Activated naive CD8-positive, alpha-beta T cell treated with anti-CD3 and anti-CD28 coated beads for 36 hours (primary cell): ENCODE results near the gene FOLR1. TPM values are rescaled to one million over a fixed set of nuclear protein-coding genes. Genes with fewer than 3 reads are reported as not detected.
"Not testable (repeated sequence)": the region's sequence is repeated elsewhere in the genome, so short reads cannot be mapped to it uniquely, and the experiment has no call there.

ENCODE experiments used
- DNase-seq: peaks from one replicate; pipeline ENCODE4 v3.0.0; 2021
- H3K27ac Mint-ChIP-seq: one replicate; pipeline ENCODE4 v1.8.0; 2022; ENCODE audit warnings: mild to moderate bottlenecking, moderate library complexity, mixed read lengths
- H3K27me3 Mint-ChIP-seq: one replicate; pipeline ENCODE4 v1.8.0; 2022; ENCODE audit warnings: mild to moderate bottlenecking, mixed read lengths
- H3K36me3 Mint-ChIP-seq: one replicate; pipeline ENCODE4 v1.8.0; 2021; ENCODE audit warnings: mild to moderate bottlenecking, mixed read lengths
- H3K4me1 Mint-ChIP-seq: one replicate; pipeline ENCODE4 v1.8.0; 2021; ENCODE audit warnings: mixed read lengths
- H3K4me3 Mint-ChIP-seq: one replicate; pipeline ENCODE4 v1.8.0; 2022; ENCODE audit warnings: mild to moderate bottlenecking, moderate library complexity, mixed read lengths
- H3K9me3 Mint-ChIP-seq: one replicate; pipeline ENCODE4 v1.8.0; 2022; ENCODE audit warnings: mixed read lengths
- total RNA-seq, 2 experiments: library from RNA; stranded (reverse); gene quantifications; one replicate each; pipeline ENCODE4 v1.2.3, GENCODE V29; 2021

Gene FOLR1
- total RNA-seq, 2 experiments from 2014 or later: not detected

- no peak for DNase-seq
- Mint-ChIP-seq H3K9me3 (no peaks in the 10 kb centered on the region), H3K27me3 (no peaks in the 10 kb centered on the region), H3K4me1 (no peaks in the 10 kb centered on the region), H3K36me3 (no peaks in the 10 kb centered on the region), H3K4me3 (no peak overlapping the region), H3K27ac (no peak overlapping the region)
Measured at GRCh38 chr11:72174302-72175070, 17.5 kb upstream of the FOLR1 start.

- H3K36me3 Mint-ChIP-seq: no peaks in the 10 kb centered on the region
- no peak overlapping the region for H3K27ac Mint-ChIP-seq
- no peak for DNase-seq
- peaks cover 7% of the 10 kb centered on the region for H3K4me1 Mint-ChIP-seq
- H3K27me3 Mint-ChIP-seq: peaks cover 5% of the 10 kb centered on the region
- no peaks in the 10 kb centered on the region for H3K9me3 Mint-ChIP-seq
- H3K4me3 Mint-ChIP-seq: no peak overlapping the region
Measured at GRCh38 chr11:72177656-72178055, 14.3 kb upstream of the FOLR1 start.

- Mint-ChIP-seq H3K4me1 (peaks cover 8% of the 10 kb centered on the region), H3K27me3 (peaks cover 11% of the 10 kb centered on the region), H3K9me3 (no peaks in the 10 kb centered on the region), H3K36me3 (no peaks in the 10 kb centered on the region), H3K27ac (no peak overlapping the region), H3K4me3 (no peak overlapping the region)
- no peak for DNase-seq
Measured at GRCh38 chr11:72179049-72179803, 12.7 kb upstream of the FOLR1 start.

- no peak overlapping the region for H3K27ac Mint-ChIP-seq
- no peaks in the 10 kb centered on the region for H3K9me3 Mint-ChIP-seq
- no peaks in the 10 kb centered on the region for H3K36me3 Mint-ChIP-seq
- H3K4me3 Mint-ChIP-seq: no peak overlapping the region
- peaks cover 8% of the 10 kb centered on the region for H3K4me1 Mint-ChIP-seq
- DNase-seq: no peak
- peaks cover 14% of the 10 kb centered on the region for H3K27me3 Mint-ChIP-seq
Measured at GRCh38 chr11:72179804-72180396, 12.0 kb upstream of the FOLR1 start.

- H3K4me3 Mint-ChIP-seq, H3K36me3 Mint-ChIP-seq, H3K9me3 Mint-ChIP-seq, H3K27ac Mint-ChIP-seq, DNase-seq, H3K4me1 Mint-ChIP-seq: not testable (repeated sequence)
- peaks cover 14% of the 10 kb centered on the region for H3K27me3 Mint-ChIP-seq
Measured at GRCh38 chr11:72180892-72181552, 10.9 kb upstream of the FOLR1 start.

GRCh38 chr11:72181553-72181958 is 10.4 kb upstream of the FOLR1 start:
- H3K27ac Mint-ChIP-seq, H3K9me3 Mint-ChIP-seq, H3K36me3 Mint-ChIP-seq, DNase-seq, H3K4me1 Mint-ChIP-seq, H3K4me3 Mint-ChIP-seq: not testable (repeated sequence)
- H3K27me3 Mint-ChIP-seq: peaks cover 14% of the 10 kb centered on the region

- Mint-ChIP-seq H3K9me3 (no peaks in the 10 kb centered on the region), H3K4me3 (no peak overlapping the region), H3K36me3 (no peaks in the 10 kb centered on the region), H3K27ac (no peak overlapping the region), H3K27me3 (peaks cover 8% of the 10 kb centered on the region), H3K4me1 (peaks cover 1% of the 10 kb centered on the region)
- DNase-seq: no peak
Measured at GRCh38 chr11:72188267-72188666, 3.7 kb upstream of the FOLR1 start.

GRCh38 chr11:72189455-72190250 is 2.3 kb upstream of the FOLR1 start:
- H3K36me3 Mint-ChIP-seq: no peaks in the 10 kb centered on the region
- no peak overlapping the region for H3K27ac Mint-ChIP-seq
- no peak for DNase-seq
- H3K27me3 Mint-ChIP-seq: no peaks in the 10 kb centered on the region
- no peaks in the 10 kb centered on the region for H3K9me3 Mint-ChIP-seq
- no peaks in the 10 kb centered on the region for H3K4me1 Mint-ChIP-seq
- H3K4me3 Mint-ChIP-seq: no peak overlapping the region

GRCh38 chr11:72190631-72191071 is 1.3 kb upstream of the FOLR1 start:
- no peaks in the 10 kb centered on the region for H3K36me3 Mint-ChIP-seq
- DNase-seq: no peak
- no peak overlapping the region for H3K4me3 Mint-ChIP-seq
- no peak overlapping the region for H3K27ac Mint-ChIP-seq
- no peaks in the 10 kb centered on the region for H3K4me1 Mint-ChIP-seq
- no peaks in the 10 kb centered on the region for H3K9me3 Mint-ChIP-seq
- H3K27me3 Mint-ChIP-seq: no peaks in the 10 kb centered on the region

- Mint-ChIP-seq H3K36me3 (no peaks in the 10 kb centered on the region), H3K4me3 (no peak overlapping the region), H3K27me3 (no peaks in the 10 kb centered on the region)
Measured at GRCh38 chr11:72195518-72196270, 3.8 kb downstream of the FOLR1 start.

GRCh38 chr11:72201445-72201844 is 9.5 kb downstream of the FOLR1 start:
- H3K27ac Mint-ChIP-seq, DNase-seq, H3K27me3 Mint-ChIP-seq, H3K9me3 Mint-ChIP-seq, H3K4me3 Mint-ChIP-seq, H3K4me1 Mint-ChIP-seq, H3K36me3 Mint-ChIP-seq: not testable (repeated sequence)

More at GRCh38 chr11:72195518-72196270, 3.8 kb downstream of the FOLR1 start:
- Mint-ChIP-seq H3K27ac (no peak overlapping the region), H3K4me1 (no peaks in the 10 kb centered on the region), H3K9me3 (no peaks in the 10 kb centered on the region)
- no peak for DNase-seq

GRCh38 chr11:72202571-72202970 is 10.6 kb downstream of the FOLR1 start:
- H3K4me3 Mint-ChIP-seq: no peak overlapping the region
- no peak for DNase-seq
- H3K27me3 Mint-ChIP-seq: no peaks in the 10 kb centered on the region
- H3K4me1 Mint-ChIP-seq: no peaks in the 10 kb centered on the region
- H3K9me3 Mint-ChIP-seq: no peaks in the 10 kb centered on the region
- no peaks in the 10 kb centered on the region for H3K36me3 Mint-ChIP-seq
- H3K27ac Mint-ChIP-seq: no peak overlapping the region

GRCh38 chr11:72203163-72203562 is 11.2 kb downstream of the FOLR1 start:
- no peak overlapping the region for H3K4me3 Mint-ChIP-seq
- no peaks in the 10 kb centered on the region for H3K36me3 Mint-ChIP-seq
- no peaks in the 10 kb centered on the region for H3K27me3 Mint-ChIP-seq
- DNase-seq: no peak
- no peak overlapping the region for H3K27ac Mint-ChIP-seq
- no peaks in the 10 kb centered on the region for H3K9me3 Mint-ChIP-seq
- H3K4me1 Mint-ChIP-seq: no peaks in the 10 kb centered on the region

- peaks cover 11% of the 10 kb centered on the region for H3K9me3 Mint-ChIP-seq
- no peaks in the 10 kb centered on the region for H3K4me1 Mint-ChIP-seq
- H3K4me3 Mint-ChIP-seq: no peak overlapping the region
- DNase-seq: no peak
- H3K36me3 Mint-ChIP-seq: no peaks in the 10 kb centered on the region
- H3K27me3 Mint-ChIP-seq: no peaks in the 10 kb centered on the region
- no peak overlapping the region for H3K27ac Mint-ChIP-seq
Measured at GRCh38 chr11:72204886-72205285, 12.9 kb downstream of the FOLR1 start.
